GM19324 (cell line): ENCODE data around the gene PLD6.
"Not testable (repeated sequence)": the region's sequence is repeated elsewhere in the genome, so short reads cannot be mapped to it uniquely, and the experiment has no call there.

Source experiments
- ATAC-seq: cut with Tn5 transposase; IDR thresholded peaks from one replicate; pipeline ENCODE4 v1.9.1; 2021; ENCODE audit warnings: mild to moderate bottlenecking, moderate library complexity; ENCODE audit not compliant: unreplicated experiment, low FRiP score

PLD6 gene

GRCh38 chr17:17206124-17206912, at the start of gene PLD6:
TSS of gene PLD6 (minus strand) at chr17:17206333. CDS start at chr17:17206286, 47 bp downstream.
- peak; percentile 53 for ATAC-seq

GRCh38 chr17:17255689-17256088, 49.6 kb upstream of the PLD6 start:
- ATAC-seq: not testable (repeated sequence)

GRCh38 chr17:17254036-17254435, 47.9 kb upstream of the PLD6 start:
- no peak for ATAC-seq

- ATAC-seq: no peak
Measured at GRCh38 chr17:17253406-17253805, 47.3 kb upstream of the PLD6 start.

- no peak for ATAC-seq
Measured at GRCh38 chr17:17252149-17252661, 46.1 kb upstream of the PLD6 start.

- ATAC-seq: no peak
Measured at GRCh38 chr17:17246879-17247278, 40.7 kb upstream of the PLD6 start.

GRCh38 chr17:17243163-17243562, 37.0 kb upstream of the PLD6 start:
- ATAC-seq: no peak

- no peak for ATAC-seq
Measured at GRCh38 chr17:17242246-17242645, 36.1 kb upstream of the PLD6 start.

GRCh38 chr17:17241656-17242055, 35.5 kb upstream of the PLD6 start:
- ATAC-seq: no peak

GRCh38 chr17:17239832-17240231, 33.7 kb upstream of the PLD6 start:
- ATAC-seq: no peak

- peak; percentile 85 for ATAC-seq
Measured at GRCh38 chr17:17237026-17237799, 31.1 kb upstream of the PLD6 start, which contains the start of gene FLCN. TSS of gene FLCN (minus strand) at chr17:17237168. CDS start at chr17:17228137, 9,031 bp downstream.

GRCh38 chr17:17236295-17237025, 30.3 kb upstream of the PLD6 start:
- no peak for ATAC-seq

GRCh38 chr17:17235212-17236174, 29.4 kb upstream of the PLD6 start:
- ATAC-seq: no peak

- no peak for ATAC-seq
Measured at GRCh38 chr17:17232303-17232621, 26.1 kb upstream of the PLD6 start.

GRCh38 chr17:17231621-17232302, 25.6 kb upstream of the PLD6 start:
- ATAC-seq: no peak

- no peak for ATAC-seq
Measured at GRCh38 chr17:17229416-17230384, 23.6 kb upstream of the PLD6 start.

- ATAC-seq: no peak
Measured at GRCh38 chr17:17228521-17229279, 22.6 kb upstream of the PLD6 start.
